Limb (tissue), 2 donors: Measurements from ENCODE around the gene MAGEB17.
"Not testable (repeated sequence)": the region's sequence is repeated elsewhere in the genome, so short reads cannot be mapped to it uniquely, and the experiment has no call there.

Experiments used
- DNase-seq, 2 donors: peaks; one replicate each; pipeline ENCODE4 v3.0.0-alpha.2; 2016; ENCODE audit errors: extremely low spot score in 2 of 2

The MAGEB17 gene

DNA sequence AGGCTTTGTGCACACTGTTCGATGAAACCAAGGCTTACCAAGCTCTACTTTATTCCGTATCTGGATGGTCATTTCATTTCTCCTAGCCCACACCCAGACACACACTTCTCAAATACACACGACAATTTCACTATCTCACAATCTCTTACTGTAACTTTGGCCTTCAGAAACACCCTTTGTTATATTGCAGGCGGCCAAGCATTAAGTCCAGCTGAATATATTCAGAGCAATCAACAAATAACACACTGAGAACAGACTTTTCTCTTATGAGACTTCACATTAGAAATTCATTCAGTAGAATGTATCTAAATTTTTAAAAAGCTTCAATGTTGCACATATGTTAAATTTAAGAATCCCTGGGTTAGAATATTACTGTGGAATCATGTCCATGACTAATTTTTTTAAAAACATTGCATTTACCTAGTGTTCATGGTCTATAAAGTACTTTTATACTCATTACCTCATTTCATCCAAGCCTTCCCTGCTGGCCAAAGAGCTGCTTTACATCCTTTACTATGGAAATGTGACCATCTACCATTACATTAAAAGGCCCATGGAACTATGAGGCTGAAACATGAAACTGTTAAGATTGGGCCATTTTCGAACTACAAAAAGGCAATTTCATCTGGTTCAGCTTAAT is 10.5 kb upstream of the MAGEB17 start:
- DNase-seq = no peak

DNA sequence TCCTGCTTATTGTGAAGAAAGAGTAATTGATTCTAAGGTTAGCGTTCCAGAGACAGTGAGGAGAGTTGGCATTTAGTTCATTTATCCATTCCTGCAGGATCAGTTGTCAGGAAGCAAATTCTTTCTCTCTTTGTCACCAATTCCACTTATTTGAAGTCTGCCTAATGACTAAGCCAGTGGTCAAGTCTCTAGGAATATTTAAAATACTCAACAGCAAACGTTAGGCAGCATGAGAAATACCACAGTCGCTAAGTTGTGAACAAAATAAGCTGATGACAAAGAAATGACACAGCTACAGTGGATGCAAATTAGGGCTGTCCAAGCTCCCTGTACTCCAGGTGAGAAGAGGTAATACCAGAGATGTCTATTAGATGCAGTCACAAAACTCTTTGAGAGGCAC is 6.6 kb upstream of the MAGEB17 start:
- DNase-seq = no peak

DNA sequence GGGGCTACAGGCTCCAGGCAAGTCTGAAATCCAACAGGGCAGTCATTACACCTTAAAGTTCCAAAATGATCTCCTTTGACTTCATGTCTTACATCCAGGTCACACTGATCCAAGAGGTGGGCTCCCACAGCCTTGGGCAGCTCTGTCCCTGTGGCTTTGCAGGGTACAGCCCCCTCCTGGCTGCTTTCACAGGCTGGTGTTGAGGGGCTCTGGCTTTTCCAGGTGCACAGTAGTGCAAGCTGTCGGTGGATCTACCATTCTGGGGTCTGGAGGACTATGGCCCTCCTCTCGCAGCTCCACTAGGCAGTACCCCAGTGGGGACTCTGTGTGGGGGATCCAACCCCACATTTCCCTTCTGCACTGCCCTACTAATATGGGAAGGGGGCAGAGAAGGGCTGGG is 6.1 kb upstream of the MAGEB17 start:
- not testable (repeated sequence) for DNase-seq

DNA sequence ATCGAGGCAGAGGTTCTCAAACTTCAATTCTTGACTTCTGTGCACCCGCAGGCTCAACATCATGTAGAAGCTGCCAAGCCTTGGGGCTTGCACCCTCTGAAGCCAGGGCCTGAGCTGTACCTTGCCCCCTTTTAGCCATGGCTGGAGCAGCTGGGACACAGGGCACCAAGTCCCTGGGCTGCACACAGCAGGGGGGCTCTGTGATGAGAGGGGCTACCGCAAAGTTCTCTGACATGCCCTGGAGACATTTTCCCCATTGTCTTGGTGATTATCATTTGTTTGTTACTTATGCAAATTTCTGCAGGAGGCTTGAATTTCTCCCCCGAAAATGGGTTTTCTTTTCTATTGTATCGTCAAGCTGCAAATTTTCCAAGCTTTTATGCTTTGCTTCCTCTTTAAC is 4.9 kb upstream of the MAGEB17 start:
- no peak for DNase-seq

DNA sequence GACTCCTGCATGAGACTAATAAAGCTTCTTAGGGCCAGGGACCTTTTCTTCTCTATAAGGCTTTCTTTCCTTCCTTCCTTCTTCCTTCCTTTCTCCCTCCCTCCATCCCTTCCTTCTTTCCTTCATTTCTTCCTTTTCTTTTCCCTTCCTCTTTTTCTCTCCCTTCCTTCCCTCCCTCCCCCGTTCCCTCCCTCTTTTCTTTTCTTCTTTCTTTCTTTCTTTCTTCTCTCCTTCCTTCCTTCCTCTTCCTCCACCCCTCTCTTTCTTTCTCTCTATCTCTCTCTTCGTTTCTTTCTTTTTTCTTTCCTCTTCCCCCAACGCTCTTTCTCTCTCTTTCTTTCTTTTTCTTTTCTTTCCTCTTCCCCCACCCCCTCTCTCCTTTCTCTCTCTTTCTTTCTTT is 2.5 kb upstream of the MAGEB17 start:
- DNase-seq = no peak

DNA sequence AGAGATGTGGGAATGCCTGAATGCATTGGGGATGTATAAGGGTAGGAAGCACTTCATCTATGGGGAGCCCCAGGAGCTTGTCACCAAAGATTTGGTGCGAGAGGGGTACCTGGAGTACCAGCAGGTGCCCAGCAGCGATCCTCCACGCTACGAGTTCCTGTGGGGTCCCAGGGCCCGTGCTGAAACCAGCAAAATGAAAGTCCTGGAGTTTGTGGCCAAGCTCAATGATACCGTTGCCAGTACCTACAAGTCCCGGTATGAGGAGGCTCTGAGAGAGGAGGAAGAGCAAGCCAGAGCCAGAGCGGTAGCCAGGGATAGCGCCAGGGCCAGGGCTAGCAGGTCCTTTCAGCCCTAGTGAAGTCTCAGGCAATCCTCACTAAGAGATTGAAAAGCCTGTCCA is 3.8 kb downstream of the MAGEB17 start:
- DNase-seq = no peak

DNA sequence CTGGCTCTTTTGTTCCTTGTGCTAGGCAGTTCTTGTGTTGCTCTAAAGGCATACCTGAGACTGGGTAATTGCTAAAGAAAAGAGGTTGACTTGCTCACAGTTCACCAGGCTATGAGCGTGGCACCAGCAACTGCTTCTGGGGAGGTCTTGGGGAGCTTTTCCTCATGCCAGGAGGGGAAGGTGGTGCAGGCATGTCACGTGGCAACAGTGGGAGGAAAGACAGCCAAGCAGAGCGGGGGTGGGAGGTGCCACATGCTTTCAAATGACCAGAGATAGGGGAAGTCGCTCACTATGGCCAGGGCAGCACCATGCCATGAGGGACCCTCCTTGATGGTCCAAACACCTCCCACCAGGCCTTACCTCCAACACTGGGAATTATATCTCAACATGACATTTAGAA is 4.7 kb downstream of the MAGEB17 start:
- DNase-seq = no peak

DNA sequence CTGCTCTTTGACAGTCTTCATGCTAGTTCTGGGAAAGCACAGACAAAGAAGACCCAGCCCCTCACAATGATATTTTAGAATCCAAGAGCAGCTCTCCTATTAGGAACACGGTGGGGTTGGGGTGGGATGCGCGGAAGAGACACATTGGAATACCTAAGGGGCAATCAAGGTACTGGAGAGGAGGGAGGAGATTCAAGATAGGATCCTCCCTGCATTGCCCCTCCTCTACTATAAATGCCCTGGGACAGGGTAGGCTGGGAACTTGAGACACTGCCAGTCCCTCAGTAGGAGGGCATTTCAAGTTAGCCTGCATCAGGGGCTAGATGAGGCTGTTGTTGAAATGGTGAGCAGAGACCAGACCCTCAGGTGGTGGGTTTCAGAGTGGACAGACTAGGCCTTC is 5.1 kb downstream of the MAGEB17 start:
- DNase-seq = no peak

DNA sequence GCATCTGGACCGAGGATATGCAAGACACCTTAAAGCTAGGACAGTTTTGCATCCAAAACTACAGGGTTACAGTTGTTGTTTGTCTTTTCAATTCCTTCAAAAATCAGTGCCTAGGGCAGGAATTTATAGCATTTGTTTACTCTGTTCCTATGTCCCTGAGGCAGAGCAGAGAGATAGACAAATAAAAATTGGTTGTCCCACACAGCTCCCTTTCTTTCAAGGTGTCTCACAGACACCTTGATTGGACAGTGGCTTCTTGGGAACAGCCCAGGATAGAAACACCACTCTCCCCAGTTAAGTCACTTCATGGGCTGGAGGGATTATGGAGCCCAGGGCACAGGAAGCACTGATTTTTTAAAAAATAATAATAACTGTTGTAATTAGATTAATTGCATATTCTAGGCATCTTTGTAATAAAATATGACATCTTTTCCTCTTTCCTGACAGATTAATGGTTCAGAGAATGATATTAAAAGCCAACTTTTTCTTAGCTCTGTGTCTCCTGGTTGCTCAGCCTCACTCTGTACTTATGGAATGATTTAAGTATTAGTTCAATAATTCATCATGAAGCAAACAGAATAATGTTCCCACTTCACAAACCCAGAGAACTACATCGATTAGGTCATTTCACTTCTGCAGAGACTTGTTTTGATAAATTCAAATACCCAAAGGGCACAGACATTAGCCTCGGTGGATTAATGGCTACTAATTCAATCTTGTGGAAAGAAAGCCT is 8.2 kb downstream of the MAGEB17 start:
- DNase-seq = no peak

DNA sequence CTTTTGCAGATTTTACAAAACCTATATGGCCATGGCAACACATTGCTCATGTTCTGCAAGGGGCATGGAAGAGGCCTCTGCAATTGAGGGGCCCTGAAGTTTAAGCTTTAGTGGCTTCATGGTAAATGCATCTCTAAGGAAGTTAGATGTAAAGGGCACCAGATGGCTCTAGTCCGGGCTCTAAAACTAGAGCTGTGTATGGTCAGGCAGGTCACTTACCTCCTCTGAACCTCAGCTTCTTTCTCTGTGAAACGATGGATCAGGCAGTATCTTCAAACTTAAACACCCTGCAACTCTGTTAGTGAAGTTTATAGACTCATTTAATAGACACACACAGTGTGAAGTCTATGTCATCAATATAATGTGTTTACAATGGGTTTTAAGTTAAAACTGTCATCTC is 10.0 kb downstream of the MAGEB17 start:
- DNase-seq = no peak

DNA sequence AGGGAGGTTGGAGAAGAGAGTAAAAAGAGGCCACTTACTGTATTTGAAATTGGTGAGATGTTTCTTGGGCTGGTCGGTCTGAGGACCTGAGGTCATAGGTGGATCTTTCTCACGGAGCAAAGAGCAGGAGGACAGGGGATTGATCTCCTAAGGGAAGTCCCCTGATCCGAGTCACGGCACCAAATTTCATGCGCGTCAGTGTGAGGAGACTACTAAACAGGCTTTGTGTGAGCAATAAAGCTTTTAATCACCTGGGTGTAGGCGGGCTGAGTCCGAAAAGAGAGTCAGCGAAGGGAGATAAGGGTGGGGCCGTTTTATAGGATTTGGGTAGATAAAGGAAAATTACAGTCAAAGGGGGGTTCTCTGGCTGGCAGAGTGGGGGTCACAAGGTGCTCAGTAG is 16.6 kb downstream of the MAGEB17 start:
- DNase-seq = not testable (repeated sequence)

DNA sequence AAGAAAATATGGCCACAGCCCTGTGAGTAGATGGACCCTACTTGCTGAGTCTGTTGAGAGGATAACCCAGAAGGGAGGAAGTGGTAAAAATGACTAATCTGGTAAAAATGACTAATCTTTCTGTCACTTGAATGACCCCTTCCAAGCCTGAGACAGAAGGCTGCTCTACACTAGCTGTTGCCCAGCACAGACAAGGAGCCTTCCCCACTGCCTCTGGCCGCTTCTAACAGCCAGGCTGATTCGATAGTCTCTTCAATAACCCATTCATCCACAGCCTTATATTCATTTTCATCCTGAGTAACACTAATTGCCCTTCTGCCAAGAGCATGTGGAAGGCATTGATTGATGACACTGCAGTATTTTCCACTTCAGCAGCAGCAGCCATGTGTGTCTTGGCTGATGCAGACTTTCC is 18.4 kb downstream of the MAGEB17 start:
- DNase-seq = no peak

DNA sequence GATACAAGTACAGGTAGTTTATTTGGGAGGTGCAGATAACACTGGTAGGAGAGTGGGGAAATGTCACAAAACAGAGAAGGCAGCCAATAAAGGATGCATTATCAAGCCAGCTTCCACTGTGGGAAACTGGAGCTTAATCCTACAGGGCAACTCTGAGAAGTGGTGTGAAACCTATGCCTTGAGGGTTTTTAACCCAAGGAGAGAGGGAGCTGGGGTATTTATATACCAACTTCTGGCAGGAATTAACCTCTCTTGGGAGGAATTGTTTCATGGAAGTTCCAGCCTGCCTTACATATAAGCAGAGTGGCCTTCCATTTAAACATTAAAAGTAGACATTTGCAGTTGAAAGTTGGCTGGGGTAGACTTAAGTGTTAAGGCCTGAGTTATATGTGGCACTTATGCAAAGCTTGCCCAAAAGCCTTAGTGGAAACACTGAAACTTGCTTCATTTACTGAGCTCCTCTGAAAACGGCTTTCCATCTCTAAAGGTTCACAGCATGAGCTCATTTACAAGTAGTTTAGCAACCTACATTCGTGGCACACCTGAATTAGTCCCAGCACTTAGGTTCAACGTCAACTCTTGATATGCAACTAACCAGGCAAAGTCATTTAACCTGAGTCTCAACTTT is 19.2 kb downstream of the MAGEB17 start:
- no peak for DNase-seq

DNA sequence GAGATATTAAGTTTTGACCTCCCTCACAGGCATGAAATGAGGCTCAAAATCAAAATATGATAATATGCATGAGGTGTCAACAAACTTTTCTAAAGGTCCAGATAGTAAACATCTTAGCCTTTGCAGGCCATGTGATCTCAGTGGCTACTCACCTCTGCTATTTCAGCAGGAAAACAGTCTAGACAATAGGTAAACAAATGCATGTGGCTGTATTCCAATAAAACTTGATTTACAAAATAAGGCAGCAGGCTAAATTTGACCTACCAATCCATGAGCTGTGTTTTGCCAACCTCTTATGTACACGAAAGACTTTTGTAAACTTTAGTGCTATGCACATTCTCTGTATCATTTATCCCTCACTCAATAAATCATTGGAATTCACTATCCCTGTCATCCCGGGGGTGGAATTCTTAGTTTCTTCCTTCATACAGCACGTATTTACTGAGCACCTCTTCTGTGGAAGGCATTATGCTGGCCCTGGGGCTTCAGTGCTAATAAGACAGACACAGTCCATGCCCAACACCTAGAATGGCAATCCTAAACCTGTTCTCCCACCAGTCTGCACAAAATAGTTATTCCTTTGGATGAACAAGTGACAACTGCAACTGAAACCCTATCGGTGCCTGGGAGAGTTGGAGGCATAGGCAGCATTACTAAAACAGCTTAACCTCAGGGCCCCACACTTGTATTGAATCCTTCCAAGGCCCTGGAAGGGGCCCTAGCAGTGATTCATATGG is 19.9 kb downstream of the MAGEB17 start:
- no peak for DNase-seq

DNA sequence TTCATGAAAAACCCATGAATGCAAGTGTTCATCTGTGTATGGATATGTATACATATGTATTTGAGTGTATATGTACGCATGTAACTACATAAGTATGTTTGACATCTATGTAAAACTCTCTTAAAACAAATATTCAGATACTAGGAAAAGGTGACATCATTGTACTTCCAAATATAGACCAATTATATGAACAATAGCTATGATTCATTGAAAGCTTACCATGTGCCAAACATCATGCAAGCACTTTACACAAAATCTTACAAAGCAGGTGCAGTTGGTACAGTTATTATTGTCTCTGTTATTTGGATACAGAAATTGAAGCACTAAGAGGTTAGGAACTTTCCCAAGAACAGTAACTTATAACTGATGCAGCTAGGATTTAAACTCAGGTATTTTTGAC is 21.4 kb downstream of the MAGEB17 start:
- DNase-seq = no peak

DNA sequence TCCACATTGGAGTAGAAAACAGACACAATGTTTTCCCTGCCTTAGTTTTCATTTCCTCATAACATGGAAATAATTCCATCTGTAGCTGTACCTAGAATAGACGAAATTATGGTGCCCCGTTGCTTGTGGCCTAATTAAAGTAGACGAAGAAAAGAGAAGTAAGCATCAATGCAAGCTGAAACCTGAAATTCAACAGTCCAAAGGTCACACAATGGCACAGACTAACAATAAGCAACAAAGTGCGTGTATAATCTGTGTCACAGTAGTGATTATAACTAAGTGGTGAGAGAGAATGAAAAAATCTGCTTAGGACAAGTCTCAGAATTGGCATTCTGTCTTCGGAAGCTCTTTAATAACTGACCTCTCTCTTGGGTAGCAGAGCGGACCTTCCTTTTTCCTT is 24.3 kb downstream of the MAGEB17 start:
- DNase-seq = no peak

DNA sequence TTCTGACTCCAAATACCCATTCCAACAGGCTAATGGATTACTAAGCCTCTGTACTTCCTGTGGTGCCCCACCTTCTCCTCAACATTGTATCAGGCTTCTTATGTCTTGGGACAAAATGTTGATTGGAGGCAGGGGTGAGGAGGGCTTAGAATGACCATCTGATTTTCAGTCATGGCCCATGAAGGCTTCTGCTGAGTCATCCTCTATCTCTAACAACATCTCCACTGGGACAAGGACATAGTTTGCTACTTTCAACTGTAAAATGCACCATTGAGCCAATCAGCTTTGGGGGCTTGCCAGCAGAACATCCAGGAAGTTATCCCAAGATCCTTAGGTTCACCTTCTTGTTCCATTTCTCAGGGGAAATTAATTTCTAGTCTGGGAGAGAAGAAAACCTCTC is 29.5 kb downstream of the MAGEB17 start:
- no peak for DNase-seq

DNA sequence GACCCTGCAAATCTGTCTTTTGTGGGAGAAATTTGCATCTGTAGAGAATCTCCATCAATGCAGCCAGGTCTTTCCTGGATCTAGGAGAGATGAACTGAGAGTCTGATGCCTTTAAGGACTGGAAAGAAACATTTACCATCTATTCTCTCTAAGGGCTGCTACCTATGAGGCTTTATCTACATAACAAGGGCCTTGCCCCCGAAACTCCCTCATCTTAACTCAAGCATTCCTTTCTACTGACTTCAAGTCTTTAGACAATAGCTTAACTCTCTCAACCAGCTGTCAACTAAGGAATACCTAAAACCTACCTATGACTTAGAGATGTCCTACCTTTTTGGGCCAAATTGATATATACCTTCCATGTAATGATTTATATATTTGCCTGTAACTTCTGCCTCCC is 32.1 kb downstream of the MAGEB17 start:
- DNase-seq = no peak

DNA sequence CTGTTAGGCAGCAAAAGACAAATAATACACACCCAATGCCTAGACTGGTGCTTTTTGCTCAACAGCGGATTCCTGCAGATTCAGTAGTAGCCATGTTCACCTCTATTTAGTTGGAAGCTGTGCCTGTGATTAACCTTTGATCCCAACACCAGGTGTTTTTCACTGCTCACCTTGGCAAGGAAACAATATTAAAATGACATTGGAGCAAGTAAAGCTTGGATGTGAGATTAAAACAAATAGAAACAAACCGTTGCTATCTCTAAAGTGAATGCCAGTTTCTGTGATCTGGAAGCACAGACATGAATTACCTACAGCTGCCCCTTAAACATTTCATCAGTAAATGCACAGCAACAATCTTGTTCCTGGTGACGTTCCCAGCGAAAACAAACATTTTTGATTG is 35.7 kb downstream of the MAGEB17 start:
- no peak for DNase-seq

DNA sequence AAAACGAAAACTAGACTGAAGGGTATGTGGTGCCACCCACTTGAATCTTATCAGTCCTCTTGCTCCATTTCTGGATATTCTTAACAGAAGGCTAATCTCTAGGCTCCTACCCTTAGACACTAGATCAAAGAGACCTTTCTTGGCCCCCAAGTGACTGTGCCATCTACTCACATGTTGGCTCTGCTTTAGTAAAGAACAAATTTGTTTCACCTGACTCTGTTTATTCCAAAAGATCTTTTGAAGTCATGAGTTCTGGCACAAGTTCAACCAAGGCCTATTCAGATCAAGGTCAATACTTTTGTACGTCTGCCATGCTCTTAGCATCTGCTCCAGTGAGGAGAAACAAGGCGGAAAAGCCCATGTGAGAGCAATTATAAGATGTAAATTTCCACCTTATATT is 37.3 kb downstream of the MAGEB17 start:
- DNase-seq = no peak

DNA sequence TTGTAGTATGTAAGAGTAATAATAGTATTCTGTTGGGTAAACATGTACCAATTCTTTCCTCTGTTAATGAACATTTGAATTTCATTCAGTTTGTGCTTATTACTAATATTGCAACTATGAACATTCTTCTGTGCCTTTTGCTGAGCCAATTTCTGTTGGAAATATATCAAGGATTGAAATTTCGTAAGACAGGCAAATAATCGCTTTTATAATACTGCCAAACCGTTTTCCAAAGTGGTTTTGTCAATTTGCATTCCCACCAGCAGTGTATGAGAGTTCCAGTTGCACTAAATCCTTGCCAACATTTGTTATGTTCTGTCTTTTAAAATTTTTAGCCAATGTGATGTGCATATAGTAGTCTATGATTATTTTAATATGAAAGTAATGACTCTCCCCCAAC is 38.6 kb downstream of the MAGEB17 start:
- DNase-seq = no peak

DNA sequence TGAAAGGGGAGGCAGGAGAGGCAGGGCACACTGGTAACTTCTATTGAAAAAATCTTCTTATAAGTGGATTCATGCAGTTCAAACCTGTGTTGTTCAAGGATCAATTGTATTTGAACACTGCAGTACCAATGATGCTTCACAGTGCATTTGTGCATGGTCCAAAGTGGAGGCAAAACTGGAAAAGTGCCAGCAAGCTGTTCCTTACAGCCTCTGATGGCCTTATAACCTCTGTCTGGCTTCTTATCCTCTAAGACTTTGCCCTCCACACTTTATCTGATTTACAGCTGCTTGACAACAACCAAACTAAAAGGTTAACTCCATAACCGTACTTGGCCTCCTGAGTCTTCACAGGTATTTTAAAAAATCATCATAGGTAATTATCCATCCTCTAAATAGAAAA is 40.4 kb downstream of the MAGEB17 start:
- no peak for DNase-seq
